ENCODE results near the gene UQCC3.

DNA sequence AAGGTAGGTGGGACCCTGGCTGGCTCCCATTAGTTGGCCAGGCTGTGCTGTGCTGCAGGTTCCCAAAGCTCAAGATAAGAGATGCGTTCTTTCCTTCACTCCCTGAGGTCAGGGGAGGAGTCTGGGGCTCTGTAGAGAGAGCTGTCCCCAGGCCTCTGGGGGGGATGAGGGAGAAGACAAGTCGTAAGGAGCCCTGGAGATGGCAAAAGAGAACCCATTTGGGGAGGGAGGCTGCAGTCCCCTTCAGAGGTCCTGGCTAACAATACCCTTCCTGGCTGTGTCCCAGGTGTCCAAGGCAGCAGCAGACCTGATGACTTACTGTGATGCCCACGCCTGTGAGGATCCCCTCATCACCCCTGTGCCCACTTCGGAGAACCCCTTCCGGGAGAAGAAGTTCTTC, 36.9 kb downstream of the UQCC3 start:
- TF ChIP-seq POLR2A (IDR thresholded peaks at IDR 0.05) (no peak), CTCF (IDR thresholded peaks at IDR 0.05) (no peak)

Data from testis (tissue), 2 donors.